Measurements from ENCODE around the gene IL17RD.
"Not testable (repeated sequence)": the region's sequence is repeated elsewhere in the genome, so short reads cannot be mapped to it uniquely, and the experiment has no call there.

IL17RD gene

DNA sequence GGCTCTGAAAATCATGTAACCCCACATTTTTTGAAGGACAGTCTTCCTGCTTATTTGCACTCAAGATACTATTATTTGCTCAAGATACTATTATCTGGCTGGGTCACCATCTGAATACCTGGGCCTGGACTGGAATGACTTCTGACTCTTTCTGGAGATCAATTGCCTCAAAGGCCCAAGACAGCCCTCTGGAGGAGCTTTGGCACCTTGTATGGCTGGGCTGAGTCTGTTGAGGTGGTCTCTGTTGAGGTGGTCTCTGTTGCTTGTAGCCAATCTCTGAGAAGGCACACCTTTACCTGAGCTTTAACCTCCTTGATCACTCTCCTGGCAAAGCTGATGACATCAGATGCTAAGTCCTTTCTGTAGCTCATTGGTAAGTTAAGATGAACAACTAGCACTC is 71.7 kb downstream of the IL17RD start:
- no peak for DNase-seq (ENCODE audit: low spot score)

DNA sequence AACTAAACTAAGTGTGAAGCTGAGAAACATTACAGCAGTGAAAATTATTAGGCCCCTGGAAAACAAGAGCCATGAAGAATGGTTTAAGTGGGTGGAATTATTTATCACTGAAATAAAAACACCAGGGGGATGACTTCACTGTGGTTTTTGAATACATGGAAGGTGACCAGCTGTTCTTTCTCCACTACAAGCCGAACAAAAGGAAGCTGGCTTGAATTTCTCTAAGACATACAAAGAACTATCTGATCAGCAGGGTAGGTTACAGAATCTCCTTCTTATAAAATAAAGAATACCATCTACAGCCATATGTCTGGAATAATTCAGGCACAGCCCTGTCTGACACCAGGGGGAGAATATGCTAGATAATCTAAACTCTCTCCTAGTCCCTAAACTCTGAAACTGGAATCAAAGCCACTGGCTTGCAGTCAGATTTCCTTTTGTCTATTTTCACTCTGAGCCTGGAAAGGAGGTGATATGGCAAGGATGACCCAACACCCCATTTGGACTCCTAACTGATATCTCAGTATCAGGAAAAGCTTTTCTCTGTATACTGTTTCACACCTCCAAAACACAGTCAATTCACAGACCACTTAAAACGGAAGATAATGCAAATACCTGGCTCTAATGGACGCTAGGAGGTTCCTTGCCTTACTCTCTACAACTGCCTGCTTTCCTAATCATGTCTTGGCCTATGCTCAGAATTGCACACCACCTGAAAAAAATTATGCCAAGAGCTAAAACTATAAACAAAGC is 73.5 kb downstream of the IL17RD start:
- DNase-seq (ENCODE audit: low spot score) = no peak

DNA sequence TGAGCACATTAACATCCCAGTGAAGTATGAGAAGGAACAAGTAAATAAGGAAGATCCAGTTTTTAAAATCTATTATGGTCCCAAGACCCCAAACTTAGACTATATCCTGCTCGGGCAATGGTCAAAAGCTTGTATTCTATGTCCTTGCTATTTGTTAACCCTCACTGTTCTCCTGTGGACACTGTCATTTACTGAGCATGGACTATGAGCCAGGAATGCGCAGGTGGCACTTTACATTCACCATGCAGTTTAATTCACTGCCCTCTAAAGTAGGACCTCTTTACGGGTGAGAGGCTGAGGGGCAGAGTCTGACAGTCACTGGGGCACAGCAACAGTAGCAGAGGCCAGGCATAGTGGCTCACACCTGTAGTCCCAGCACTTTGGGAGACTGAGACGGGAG is 76.1 kb downstream of the IL17RD start:
- DNase-seq (ENCODE audit: low spot score) = no peak

DNA sequence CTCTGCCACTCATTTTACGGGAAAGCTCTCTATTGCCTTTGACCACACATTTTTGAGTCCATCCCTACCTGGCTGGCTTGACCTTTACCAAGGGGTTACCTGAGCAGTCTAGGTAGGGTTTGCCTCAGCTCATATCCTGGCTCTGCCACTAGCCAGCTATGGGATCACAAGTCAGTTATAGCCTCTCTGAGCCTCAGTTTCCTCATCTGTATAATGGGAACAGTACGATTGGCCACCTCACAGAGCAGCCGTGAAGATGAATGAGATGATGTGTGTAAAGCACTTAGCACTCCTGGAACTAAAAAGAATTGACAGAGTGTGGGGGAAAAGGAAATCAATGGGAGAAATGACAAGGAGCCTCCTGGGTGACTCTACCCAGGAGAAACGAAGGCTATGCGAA is 76.7 kb downstream of the IL17RD start:
- DNase-seq (ENCODE audit: low spot score) = no peak

DNA sequence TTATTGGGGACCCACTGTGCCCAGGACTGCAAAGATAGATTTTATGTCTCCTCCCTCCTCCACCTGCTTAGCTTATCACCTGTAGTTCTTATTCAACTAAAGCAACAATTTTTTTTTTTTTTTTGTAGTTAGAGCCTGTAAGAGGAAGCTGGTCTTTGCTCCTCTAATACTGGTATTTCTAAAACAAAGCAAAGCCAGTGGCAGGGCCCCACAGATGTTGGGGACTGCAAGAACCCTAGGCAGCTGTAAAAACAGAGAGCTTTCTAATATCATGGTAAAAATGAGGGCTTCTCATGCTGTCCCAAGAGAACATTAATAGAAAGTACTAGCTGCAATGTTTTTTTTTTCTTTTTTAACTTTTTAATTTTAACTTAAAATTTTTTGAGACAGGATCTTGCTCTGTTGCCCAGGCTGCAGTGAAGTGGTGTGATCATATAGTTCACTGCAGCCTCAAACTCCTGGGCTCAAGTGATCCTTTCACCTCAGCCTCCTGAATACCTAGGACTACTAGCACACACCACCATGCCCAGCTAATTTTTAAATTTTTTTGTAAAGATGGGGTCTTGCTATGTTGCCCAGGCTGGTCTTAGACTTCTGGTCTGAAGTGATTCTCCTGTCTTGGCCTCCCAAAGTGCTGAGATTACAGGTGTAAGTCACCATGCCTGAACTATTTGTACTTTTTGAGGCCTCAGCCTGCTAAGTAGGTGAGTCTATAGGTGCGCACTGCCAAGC is 77.6 kb downstream of the IL17RD start:
- DNase-seq (ENCODE audit: low spot score) = no peak

DNA sequence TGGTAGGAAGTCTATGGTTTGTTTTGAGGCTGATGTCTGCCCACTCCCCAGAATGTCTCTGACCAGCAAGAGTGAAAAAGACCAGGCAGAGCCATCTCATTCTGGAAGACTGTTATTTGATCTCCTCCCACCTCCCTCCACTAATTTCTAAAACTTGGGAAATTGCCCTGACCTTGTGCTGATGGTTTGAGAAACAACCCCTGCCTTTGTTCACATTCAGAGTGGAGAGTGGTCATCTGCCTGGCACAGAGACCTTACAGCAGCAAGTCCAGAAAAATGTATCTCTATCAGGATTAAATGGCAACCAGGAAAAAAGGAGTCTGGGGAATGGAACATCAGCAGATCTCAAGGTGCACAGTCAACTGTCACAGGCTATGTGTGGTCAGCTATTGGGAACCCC is 79.0 kb downstream of the IL17RD start:
- no peak for DNase-seq (ENCODE audit: low spot score)

DNA sequence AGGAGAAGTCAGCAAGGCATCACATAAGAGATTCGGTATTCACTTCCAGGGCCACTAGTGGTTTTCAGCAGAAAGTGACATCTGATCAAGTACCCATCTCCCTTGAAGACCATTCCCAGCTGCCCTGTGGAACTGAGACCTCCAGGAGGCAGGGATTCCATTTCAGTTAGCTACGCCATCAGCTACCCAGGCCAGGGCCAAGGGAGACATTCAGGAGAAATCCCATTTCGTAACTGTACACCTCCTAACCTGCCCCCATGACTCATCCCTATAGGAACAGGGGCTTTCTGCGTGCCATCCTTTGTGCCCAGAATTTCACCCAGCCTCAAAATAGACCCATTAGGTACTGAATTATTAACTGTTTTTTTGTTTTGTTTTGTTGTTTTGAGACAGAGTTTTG is 79.9 kb downstream of the IL17RD start:
- no peak for DNase-seq (ENCODE audit: low spot score)

DNA sequence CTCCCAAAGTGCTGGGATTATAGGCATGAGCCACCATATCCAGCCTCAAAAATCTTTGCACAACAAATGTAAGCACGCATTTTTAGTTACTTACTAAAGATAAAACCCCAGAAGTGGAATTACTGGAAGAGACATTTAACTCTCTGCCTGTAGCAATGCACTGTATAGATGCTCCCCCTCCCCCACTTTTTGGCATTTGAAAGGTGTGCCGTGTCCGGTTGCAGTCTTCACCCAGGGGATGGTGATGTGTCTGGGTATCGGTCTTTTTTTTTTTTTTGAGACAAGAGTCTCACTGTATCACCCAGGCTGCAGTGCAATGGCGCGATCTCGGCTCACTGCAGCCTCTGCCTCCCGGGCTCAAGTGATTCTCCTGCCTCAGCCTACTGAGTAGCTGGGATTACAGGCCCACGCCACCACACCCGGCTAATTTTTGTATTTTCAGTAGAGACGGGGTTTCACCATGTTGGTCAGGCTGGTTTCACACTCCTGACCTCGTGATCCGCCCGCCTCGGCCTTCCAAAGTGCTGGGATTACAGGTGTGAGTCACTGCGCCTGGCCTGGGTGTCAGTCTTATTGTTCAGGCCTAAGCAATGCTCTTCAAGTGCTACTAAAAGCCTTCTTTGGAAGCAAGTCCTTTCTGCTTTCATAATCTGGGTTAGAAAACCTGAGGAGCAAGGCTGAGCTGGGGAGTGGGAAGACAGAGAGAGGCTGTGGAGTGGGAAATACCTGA is 81.7 kb downstream of the IL17RD start:
- DNase-seq (ENCODE audit: low spot score) = not testable (repeated sequence)

DNA sequence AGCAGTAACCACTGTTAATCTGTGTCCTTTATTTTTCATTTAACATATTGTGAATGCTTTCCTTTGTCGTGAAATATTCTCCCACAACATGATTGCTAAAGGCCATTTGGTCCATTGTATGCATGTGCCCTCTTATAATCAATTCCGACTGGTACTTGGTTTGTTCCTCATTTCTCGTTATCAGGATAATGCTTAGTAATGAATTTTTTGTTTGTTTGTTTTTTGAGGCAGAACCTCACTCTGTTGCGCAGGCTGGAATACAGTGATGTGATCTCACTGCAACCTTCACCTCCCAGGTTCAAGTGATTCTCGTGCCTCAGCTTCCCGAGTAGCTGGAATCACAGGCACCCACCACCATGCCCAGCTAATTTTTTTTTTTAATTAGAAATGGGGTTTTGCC is 82.7 kb downstream of the IL17RD start:
- DNase-seq (ENCODE audit: low spot score) = no peak

DNA sequence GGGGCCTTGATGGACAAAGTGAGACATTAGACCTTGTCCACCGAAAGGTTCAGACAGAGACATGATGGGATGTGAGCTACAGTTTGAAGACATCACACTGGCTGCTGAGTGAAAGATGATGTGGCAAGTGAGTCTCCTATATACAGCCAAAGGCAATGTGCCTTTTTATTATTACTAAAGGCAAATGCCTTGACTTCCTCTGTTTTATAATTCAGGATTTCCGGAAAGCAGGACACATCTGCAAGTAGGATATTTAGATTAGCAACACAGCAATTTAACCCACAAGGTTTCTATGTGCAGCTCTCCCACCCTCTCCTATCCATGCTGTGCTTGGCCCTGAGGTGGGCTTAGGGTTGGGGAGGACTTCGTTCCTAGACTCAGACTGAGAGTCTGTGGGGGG is 84.0 kb downstream of the IL17RD start:
- no peak for DNase-seq (ENCODE audit: low spot score)

DNA sequence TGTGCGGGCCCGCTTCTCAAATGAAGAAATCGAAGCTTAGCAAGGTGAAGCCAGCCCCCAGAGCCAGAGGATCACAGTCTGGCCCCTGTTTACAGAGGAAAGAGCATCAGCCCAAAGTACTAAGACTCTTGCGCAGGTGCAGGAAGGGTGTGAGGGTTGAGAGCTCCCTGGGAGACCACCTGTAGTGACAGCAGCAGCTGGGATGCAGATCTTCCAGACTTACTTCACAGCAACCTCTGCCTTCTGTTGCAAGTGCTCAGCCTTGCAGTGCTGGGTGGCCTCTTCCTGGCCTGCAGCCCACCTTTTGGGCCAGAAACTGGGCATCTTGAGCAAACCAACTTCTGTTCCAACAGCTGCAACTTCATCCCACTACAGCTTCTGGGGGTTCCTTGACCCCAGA is 85.0 kb downstream of the IL17RD start:
- no peak for DNase-seq (ENCODE audit: low spot score)

DNA sequence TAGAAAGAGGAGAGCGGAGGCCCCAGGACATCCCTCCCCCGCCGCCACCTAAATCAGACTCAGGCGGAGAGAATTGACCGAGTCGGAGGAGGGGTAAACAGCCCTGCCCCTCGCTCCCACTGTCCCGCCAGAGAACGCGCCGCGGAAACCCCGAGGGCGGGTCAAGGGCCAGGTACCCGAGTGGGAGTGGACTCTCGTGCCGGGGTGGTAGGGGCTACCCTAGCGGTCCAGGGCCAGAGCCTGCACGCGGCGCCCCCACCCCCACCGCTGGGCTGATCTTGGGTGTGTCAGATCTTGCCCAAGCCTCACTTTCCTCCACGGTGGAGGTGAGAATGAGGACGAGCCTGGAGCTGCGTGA is 85.7 kb downstream of the IL17RD start:
- DNase-seq (ENCODE audit: low spot score) = no peak

DNA sequence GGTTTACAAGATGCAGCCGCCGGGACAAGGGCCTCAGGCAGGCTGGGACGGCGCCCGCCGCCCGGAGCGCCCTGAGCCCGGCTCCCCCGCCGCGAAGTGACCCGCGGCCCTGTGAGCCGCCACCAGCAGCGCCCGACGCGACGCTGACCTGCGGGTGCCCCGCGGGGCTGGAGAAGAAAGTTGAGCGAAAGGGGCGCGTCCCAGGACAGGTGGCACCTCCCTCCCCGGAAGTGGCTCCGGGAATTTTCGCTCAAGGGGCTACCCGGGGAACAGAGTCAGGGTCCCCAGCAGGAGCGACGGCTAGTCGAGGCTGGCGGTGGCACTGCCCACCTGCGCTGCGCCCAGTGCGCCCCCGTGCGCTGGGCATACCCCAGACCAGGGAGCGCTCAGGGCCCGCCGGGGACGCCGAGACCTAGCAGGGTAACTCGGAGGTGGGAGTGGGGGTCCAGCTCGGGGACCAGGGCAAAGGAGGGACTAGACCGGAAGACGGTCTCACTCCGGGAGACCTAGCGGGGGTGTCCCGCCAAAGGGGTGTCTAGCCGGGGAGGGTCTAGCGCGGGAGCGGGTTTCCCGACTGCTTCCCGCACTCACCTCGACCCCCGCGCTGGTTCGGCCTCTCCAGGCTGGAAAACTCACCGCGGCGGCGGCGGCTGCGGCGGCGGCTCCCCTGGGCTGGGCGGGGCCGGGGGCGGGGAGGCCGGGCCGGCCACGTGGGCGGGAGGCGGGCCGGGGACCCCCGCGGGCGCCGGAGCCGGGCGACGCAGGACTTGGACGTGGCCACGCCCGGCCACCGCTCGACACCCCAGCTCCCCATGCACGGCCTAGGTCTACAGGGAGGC is 86.3 kb downstream of the IL17RD start:
- DNase-seq (ENCODE audit: low spot score) = no peak

DNA sequence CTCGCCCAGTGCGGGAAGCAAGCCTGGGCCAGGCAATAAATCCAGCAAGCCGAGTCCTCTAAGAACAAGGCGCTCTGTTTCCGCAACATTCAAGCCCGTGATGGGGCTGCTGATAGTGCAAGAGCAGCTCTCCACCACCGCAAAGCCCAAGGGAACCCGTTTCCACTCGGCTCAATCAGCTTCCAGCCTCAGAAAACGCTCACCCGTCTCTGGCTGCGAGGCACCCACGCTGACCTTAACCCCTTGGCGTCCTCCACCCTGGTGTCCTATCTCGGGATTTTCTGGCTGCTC is 86.9 kb downstream of the IL17RD start:
- DNase-seq (ENCODE audit: low spot score) = peak; percentile 8

DNA sequence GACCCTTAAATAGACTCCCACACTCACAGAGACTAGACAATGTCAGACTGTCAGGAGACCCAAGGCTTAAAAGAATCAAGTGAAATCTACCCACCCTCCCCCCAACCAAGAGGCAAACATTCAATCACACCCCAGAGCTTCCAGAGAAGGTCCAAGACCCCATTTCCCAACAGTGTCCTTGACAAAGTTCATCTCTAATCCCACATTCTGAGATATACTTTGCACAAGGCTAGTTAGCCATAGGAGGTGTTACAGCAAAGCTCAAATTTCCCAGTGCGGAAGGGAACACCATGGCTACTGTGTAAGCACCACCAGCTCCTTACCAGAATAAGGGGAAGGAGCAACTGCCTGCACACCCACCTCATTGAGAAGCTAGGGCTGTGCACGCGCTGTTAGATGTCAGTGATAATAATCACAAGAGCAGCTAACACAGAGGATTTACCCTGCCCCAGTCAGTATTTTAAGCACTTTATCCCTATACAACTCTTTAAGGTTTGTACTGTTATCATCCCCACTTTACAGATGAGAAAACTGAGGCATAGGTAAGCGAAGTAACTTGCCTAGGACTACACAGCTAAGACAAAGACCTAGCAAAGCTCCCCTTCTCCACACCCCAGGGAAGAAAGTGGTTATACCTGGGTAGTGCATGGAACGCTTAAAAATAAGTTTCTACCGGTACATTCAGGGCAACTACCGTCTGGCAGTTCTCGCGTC is 87.4 kb downstream of the IL17RD start:
- DNase-seq (ENCODE audit: low spot score) = no peak

DNA sequence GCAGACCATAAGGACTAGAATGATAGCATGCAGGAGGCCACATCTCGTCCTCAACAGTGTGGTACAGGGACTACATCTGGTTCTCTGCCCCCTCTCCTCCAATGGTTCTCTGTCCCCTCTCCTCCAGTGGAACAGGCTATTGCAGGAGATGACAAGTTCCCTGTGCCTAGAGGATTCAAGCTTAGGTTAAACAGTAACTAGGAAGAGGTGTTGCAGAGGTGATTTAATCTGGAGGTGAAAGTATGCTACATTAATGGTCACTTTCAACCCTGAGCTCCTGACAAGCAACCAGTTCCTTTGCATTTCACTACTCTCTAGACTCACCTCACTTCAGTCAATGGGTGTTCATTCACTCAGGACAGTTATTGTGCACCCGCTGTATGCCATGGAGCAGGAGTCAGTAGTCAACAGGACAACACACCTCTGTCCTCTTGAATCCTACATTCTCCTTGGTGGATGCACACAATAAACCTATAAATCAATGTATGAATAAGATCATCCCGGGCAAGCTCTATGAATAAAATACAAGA is 88.7 kb downstream of the IL17RD start:
- no peak for DNase-seq (ENCODE audit: low spot score)

DNA sequence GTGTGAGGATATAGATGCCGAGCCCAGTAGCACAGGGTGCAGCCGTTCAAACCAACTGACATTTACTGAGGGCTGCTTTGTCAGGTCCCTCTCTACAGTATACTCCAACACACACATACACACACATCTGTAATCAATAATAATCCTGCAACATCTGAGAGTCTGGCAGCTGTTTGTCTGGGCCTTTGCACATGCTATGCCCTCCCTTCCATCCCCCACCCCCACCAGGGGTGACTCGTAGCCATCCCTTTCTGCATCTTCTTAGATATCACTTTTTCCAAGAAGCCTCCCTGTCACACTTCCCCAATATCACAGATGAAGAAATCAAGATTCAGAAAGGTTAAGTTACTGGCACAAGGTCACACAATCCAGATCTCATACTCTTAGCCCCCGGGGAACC is 91.0 kb downstream of the IL17RD start:
- no peak for DNase-seq (ENCODE audit: low spot score)

DNA sequence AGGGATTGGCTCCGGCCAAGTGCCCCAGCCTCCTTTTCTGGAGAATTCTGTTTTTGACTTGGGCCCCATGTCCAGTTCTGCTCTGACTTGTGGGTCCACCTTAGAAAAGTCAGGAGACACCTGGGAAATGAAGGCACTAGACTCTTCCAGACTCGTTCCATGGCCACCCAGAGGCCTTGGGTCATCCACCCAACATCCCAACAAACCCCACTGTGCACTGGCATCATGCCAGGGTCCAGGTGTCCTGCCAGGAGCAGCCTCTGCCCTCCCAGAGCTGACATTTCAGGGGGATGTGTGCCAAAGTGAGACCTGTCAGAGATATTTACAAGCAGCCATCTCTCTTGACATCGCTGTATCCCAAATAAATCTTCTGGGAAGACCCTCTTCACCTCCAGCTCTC is 91.5 kb downstream of the IL17RD start:
- no peak for DNase-seq (ENCODE audit: low spot score)

DNA sequence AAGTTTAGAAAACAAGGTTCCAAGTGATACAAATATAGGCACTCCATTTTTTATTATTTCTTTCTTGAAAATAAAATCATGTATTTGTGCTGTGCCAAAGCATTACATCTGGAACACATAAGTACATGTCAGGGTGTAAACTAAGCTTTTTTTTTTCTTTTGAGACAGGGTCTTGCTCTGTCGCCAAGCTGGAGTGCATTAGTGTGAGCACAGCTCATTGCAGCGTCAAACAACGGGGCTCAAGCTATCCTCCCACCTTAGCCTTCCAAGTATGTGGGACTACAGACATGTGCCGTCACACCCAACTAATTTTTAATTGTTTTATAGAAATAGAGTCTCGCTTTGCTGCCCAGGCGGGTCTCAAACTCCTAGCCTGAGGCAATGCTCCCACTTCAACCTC is 95.7 kb downstream of the IL17RD start:
- DNase-seq (ENCODE audit: low spot score) = no peak

DNA sequence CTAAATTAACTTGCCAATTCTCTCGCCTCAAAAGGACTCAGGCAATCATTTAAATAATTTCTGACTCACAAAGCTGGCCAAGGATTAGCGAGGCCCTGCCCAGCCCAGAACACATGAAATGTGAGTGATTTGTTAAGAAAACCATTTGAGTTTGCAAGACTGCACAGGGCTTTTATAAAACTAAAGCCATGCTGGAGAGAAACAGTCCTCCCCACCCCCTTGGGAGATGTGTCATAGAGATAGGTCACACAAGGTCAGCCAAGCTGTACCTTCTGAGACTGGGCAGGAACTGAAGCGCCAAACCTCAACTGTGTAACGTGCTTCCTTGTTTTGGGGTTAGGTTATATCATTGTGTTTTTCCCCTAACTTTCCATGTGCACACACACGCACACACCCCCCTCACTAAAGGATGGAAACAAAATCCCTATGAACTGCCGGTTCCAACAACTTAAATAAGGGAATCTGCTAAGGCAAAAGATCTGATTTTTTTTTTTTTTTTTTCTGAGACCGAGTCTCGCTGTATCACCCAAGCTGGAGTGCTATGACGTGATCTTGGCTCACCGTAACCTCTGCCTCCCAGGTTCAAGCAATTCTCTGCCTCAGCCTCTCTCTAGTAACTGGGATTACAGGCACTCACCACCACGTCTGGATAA is 96.6 kb downstream of the IL17RD start:
- DNase-seq (ENCODE audit: low spot score) = peak; percentile 7

DNA sequence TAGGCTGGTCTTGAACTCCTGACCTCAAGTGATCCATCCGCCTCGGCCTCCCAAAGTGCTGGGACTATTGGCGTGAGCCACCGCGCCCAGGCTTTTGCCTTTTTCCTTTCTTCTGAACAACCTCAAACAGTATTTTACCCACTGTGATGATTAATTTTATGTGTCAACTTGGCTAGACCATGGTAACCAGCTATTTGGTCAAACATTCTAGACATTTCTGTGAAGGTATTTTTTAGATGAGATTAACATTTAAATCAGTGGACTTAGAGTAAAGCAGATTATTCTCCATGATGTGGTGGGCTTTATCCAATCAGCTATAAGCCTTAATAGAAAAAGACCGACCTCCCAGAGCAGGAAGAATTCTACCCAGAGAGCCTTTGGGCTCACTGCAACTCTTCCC is 98.7 kb downstream of the IL17RD start:
- DNase-seq (ENCODE audit: low spot score) = no peak

All from CD4-positive, alpha-beta T cell treated with Interleukin-6 at 100 ng/mL for 8 hours (primary cell).